ENCODE data around the gene ATP5F1B. TPM values are rescaled to one million over a fixed set of nuclear protein-coding genes. Genes with fewer than 3 reads are reported as not detected.
A peak's percentile ranks its signal among the peaks of the same experiment; 100 is the strongest.

Gene ATP5F1B
- total and polyA plus RNA-seq, 2 of the 13 experiments (the other 11 are each of a cell fraction or from before 2014, with no cell fraction given) = 1,051 to 1,180 TPM

DNA sequence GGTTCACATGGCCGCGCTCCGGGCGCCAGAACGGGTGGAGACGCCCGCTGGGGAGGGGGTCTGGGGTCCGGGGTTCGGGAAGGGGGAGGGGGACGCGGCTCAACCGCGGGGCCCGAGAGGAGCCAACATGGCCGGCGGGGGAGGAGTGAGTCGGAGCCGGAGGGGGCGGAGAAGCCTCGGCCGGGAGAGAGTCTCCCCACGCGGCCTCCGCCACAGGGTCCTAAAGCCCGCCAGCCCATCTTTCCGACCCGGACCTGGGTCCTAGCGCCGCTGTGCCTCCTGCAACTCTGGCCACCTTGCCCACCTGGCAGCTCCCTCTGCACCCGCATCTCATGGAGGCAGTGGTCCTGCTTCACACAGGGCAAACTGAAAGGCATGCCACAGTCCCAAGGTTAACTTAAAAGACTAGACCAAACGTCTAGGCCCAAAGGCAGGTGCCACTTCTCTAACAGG is 15.6 kb downstream of the ATP5F1B start, which contains the start of gene BAZ2A (continued):
- TF ChIP-seq E2F2 (CRISPR knock-in tag; IDR thresholded peaks at IDR 0.05; ENCODE audit: borderline replicate concordance) (no peak), HIC2 (CRISPR knock-in tag; IDR thresholded peaks at IDR 0.05; ENCODE audit: low read depth) (no peak), TOPORS (CRISPR knock-in tag; IDR thresholded peaks at IDR 0.05) (no peak), ATM (IDR thresholded peaks at IDR 0.05; ENCODE audit: borderline replicate concordance) (no peak), ZUFSP (CRISPR knock-in tag; IDR thresholded peaks at IDR 0.05; ENCODE audit: borderline replicate concordance) (no peak), ZNF33A (CRISPR knock-in tag; IDR thresholded peaks at IDR 0.05; ENCODE audit: borderline replicate concordance) (no peak), ZXDC (CRISPR knock-in tag; IDR thresholded peaks at IDR 0.05) (no peak), ZNF337 (CRISPR knock-in tag; IDR thresholded peaks at IDR 0.05; ENCODE audit: borderline replicate concordance, low read depth) (no peak), BCL6 (CRISPR knock-in tag; IDR thresholded peaks at IDR 0.05) (peak; percentile 53; the same call in 1 of the 2 replicates), ZBTB43 (CRISPR knock-in tag; conservative IDR thresholded peaks at IDR 0.05) (no peak; the same call in 1 of the 2 replicates), ZSCAN20 (CRISPR knock-in tag; IDR thresholded peaks at IDR 0.05; ENCODE audit: borderline replicate concordance) (no peak), ZFAT (CRISPR knock-in tag; conservative IDR thresholded peaks at IDR 0.05) (no peak), HNF4G (IDR thresholded peaks at IDR 0.05; ENCODE audit: borderline replicate concordance, low read depth, low read length) (peak; percentile 31; the same call in 1 of the 2 replicates), HNF4G (CRISPR knock-in tag; IDR thresholded peaks at IDR 0.05; ENCODE audit: borderline replicate concordance, low read depth) (no peak), FOXK1 (CRISPR knock-in tag; IDR thresholded peaks at IDR 0.05; ENCODE audit: borderline replicate concordance, low read depth) (peak; percentile 80; the same call in 1 of the 2 replicates), EHMT2 (IDR thresholded peaks at IDR 0.05; ENCODE audit: borderline replicate concordance, low read depth, low read length) (no peak)
- TF ChIP-seq, protein P1, sequence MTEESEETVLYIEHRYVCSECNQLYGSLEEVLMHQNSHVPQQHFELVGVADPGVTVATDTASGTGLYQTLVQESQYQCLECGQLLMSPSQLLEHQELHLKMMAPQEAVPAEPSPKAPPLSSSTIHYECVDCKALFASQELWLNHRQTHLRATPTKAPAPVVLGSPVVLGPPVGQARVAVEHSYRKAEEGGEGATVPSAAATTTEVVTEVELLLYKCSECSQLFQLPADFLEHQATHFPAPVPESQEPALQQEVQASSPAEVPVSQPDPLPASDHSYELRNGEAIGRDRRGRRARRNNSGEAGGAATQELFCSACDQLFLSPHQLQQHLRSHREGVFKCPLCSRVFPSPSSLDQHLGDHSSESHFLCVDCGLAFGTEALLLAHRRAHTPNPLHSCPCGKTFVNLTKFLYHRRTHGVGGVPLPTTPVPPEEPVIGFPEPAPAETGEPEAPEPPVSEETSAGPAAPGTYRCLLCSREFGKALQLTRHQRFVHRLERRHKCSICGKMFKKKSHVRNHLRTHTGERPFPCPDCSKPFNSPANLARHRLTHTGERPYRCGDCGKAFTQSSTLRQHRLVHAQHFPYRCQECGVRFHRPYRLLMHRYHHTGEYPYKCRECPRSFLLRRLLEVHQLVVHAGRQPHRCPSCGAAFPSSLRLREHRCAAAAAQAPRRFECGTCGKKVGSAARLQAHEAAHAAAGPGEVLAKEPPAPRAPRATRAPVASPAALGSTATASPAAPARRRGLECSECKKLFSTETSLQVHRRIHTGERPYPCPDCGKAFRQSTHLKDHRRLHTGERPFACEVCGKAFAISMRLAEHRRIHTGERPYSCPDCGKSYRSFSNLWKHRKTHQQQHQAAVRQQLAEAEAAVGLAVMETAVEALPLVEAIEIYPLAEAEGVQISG (CRISPR knock-in tag; IDR thresholded peaks at IDR 0.05) = peak; percentile 89

Measured in HepG2 (cell line).